GM20000 (cell line): ENCODE results near the gene KRT4.

Source experiments
- DNase-seq: peaks from one replicate; pipeline ENCODE4 v3.0.0; 2012; ENCODE audit warnings: low spot score
- TF ChIP-seq, protein P1 (sequence below): IDR thresholded peaks from 2 replicates; pipeline ENCODE4 v1.5.1; 2012; ENCODE audit warnings: mild to moderate bottlenecking, control low read depth; ENCODE audit errors: extremely low read depth, missing control alignments

KRT4 gene

DNA sequence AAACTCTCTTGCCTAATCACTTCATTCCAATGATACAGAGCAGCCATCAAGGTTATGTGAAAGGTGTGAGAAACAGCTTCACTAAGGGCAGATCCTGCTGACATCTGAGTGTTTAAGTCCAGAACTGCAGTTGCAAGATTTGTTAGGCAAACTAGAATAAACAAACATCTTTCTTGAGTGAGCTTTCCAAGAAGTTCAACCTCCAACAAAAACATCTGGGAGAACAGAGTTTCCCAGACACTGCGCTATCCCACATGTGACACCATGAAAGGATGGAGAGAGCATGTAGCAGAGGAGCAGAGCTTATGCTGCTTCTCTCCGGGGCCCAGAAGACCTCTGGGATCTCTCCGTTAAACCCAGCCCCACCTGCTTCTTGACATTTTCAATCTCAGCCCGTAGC lies 42.4 kb downstream of the KRT4 start:
- TF ChIP-seq, protein P1, sequence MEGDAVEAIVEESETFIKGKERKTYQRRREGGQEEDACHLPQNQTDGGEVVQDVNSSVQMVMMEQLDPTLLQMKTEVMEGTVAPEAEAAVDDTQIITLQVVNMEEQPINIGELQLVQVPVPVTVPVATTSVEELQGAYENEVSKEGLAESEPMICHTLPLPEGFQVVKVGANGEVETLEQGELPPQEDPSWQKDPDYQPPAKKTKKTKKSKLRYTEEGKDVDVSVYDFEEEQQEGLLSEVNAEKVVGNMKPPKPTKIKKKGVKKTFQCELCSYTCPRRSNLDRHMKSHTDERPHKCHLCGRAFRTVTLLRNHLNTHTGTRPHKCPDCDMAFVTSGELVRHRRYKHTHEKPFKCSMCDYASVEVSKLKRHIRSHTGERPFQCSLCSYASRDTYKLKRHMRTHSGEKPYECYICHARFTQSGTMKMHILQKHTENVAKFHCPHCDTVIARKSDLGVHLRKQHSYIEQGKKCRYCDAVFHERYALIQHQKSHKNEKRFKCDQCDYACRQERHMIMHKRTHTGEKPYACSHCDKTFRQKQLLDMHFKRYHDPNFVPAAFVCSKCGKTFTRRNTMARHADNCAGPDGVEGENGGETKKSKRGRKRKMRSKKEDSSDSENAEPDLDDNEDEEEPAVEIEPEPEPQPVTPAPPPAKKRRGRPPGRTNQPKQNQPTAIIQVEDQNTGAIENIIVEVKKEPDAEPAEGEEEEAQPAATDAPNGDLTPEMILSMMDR: no peak
- no peak for DNase-seq

DNA sequence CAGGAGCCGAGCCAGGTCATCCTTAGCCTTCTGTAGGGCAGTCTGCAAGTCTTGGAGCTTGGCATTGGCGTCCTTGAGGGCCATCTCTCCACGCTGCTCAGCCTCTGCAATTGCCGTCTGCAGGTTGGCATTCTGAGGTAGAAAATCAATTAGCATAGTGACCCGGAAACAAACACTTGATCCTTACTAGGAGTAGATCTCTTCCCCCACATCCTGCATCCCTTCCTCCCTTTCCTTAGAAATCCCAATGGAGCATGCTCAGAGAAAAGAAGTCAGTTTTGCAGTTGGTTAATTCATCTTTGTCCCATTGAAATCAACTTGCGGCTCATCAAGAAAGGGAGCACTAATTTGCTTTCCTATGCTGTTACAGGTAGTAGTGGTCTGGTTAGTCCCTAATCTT lies 42.8 kb downstream of the KRT4 start:
- no peak for DNase-seq
- TF ChIP-seq, protein P1: no peak

GRCh38 chr12:52769946-52770345 lies 44.0 kb downstream of the KRT4 start:
- no peak for DNase-seq
- TF ChIP-seq, protein P1: no peak

- DNase-seq: no peak
- TF ChIP-seq, protein P1: no peak
Measured at GRCh38 chr12:52769354-52769753, 44.6 kb downstream of the KRT4 start.

DNA sequence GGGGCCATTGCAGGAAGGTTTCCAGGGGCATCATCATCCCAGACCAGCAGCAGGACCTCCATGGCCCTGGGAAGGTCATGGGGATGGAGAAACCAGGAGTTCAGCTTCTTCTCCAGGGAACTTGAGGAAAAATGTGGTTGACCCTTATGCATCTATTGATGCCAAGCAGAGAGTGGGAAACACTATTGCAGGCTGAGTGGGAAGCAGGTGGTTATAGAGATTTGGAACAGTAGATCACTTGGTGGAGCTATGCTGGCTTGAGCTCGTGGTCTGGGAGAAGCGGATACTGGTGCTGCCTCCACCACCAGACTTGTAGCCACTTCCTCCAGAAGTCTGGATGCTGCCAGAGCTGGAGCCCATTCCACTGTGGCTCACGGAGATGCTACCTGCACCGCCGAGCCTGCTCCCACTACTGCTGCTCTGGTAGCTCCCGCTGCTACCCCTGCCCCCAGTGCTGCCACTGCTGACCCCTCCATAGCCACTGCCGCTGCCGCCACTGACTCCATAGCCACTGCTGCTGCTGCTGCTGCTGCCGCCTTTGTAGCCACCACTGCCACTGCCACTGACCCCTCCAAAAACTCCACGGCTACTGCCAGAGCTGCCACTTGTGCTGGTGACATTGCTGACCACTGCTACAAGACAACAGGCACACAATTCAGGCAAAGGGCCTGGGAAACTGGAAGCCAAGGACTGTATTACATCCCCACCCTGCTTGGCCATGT lies 45.3 kb downstream of the KRT4 start:
- no peak for DNase-seq
- TF ChIP-seq, protein P1: no peak

DNA sequence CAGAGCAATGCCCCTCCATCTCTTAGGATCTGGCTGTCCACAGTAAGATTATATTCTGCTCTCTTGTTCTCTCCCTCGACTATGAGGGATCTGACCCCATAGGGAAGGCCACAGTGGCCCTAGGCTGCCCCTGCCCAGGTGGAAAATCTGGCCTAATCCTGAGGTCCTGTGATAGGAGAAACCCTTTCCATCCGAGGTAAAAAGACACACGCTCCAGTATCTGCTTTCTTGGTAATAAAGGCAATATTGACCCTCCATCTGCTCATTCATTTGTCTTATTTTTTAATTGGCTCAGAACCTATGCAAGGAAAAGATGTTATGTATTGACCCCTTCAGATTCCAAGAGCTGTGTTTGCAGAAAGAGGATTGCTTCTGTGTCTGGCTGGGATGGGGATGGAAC lies 46.5 kb downstream of the KRT4 start:
- DNase-seq: no peak
- TF ChIP-seq, protein P1: no peak

GRCh38 chr12:52767020-52767379 lies 46.9 kb downstream of the KRT4 start:
- no peak for DNase-seq

More at GRCh38 chr12:52767020-52767379, 46.9 kb downstream of the KRT4 start:
- TF ChIP-seq, protein P1: no peak
